NCI-H146 (cell line): Measurements from ENCODE around the gene BRD1.

ENCODE experiments used
- DNase-seq: peaks from one replicate; lab custom pipeline; 2025; lab: John Stamatoyannopoulos, UW

The BRD1 gene

GRCh38 chr22:49827853-49828598 lies at the start of gene BRD1:
Gene BRD1 (minus strand): TSS chr22:49827873. CDS start chr22:49824317, 3,556 bp downstream.
- peak; percentile 61 for DNase-seq

- no peak for DNase-seq
These were observed 45.7 kb upstream of the BRD1 start for GRCh38 chr22:49873228-49873940.

- no peak for DNase-seq
These were observed 44.7 kb upstream of the BRD1 start for GRCh38 chr22:49872347-49872746.

- no peak for DNase-seq
These were observed 43.8 kb upstream of the BRD1 start for GRCh38 chr22:49871482-49871881.

GRCh38 chr22:49869845-49870712 lies 42.4 kb upstream of the BRD1 start:
- DNase-seq = no peak

- no peak for DNase-seq
These were observed 41.6 kb upstream of the BRD1 start for GRCh38 chr22:49869086-49869830.

GRCh38 chr22:49867303-49868265 lies 39.9 kb upstream of the BRD1 start:
- DNase-seq = no peak

- no peak for DNase-seq
These were observed 39.0 kb upstream of the BRD1 start for GRCh38 chr22:49866646-49867045.

GRCh38 chr22:49866134-49866533 lies 38.5 kb upstream of the BRD1 start:
- DNase-seq = no peak

GRCh38 chr22:49865156-49865555 lies 37.5 kb upstream of the BRD1 start:
- DNase-seq = no peak

GRCh38 chr22:49863931-49864330 lies 36.3 kb upstream of the BRD1 start:
- DNase-seq = no peak

GRCh38 chr22:49862496-49862776 lies 34.8 kb upstream of the BRD1 start:
- no peak for DNase-seq

- DNase-seq = no peak
These were observed 34.2 kb upstream of the BRD1 start for GRCh38 chr22:49861642-49862495.

- DNase-seq = no peak
These were observed 31.2 kb upstream of the BRD1 start for GRCh38 chr22:49858827-49859226.

- DNase-seq = no peak
These were observed 29.3 kb upstream of the BRD1 start for GRCh38 chr22:49856766-49857618.

- DNase-seq = no peak
These were observed 28.7 kb upstream of the BRD1 start for GRCh38 chr22:49856343-49856742.

GRCh38 chr22:49855251-49855911 lies 27.7 kb upstream of the BRD1 start:
- DNase-seq = no peak
